ENCODE results near the gene ATP5F1E.
A peak's percentile ranks its signal among the peaks of the same experiment; 100 is the strongest.

ATP5F1E gene

GRCh38 chr20:59010995-59011873 is 20.9 kb downstream of the ATP5F1E start:
- DNase-seq (ENCODE audit: low read depth) = no peak
- H3K4me3 ChIP-seq (ENCODE audit: low read depth, low read length) = no peak overlapping the region
- no peak for TF ChIP-seq CTCF (IDR thresholded peaks at IDR 0.05; ENCODE audit: low read depth, low read length, missing control alignments)

DNA sequence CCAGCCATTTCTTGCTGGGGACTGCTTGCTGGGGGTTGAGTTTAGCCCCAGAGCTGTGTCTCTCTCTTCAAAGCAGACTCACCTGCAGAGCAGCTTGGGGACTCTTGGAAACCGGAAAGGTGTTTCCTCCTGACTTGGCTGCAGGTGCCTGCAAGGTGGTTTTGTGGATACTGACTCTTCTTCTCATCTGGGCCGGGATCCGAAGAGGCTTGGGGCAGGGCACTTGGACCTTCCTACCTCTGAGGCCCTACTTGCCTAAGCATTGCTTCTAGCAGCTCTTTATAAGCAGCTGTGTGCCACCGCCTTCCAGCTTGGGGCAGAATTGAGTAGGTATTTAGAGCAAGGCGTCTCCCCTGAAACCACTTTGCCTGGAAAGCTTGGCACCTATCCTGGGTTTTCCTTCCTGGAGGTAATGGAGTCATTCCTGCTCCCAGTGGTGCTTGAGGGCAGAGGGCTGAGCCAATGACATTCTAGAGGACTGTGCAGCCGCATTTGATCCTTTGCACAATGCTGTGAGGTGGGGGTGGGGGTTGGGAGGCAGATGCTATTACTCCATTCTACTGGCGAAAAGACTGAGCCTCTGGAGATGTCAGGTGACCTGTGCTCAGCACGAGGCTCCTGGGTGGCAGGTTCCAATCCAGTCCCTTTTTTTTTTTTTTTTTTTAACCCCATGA is 21.7 kb downstream of the ATP5F1E start:
- no peak for TF ChIP-seq CTCF (IDR thresholded peaks at IDR 0.05; ENCODE audit: low read depth, low read length, missing control alignments)
- DNase-seq (ENCODE audit: low read depth) = no peak
- H3K4me3 ChIP-seq (ENCODE audit: low read depth, low read length) = no peak overlapping the region

- no peak overlapping the region for H3K4me3 ChIP-seq (ENCODE audit: low read depth, low read length)
- no peak for DNase-seq (ENCODE audit: low read depth)
- no peak for TF ChIP-seq CTCF (IDR thresholded peaks at IDR 0.05; ENCODE audit: low read depth, low read length, missing control alignments)
Measured at GRCh38 chr20:59008715-59009336, 23.3 kb downstream of the ATP5F1E start.

- no peak for TF ChIP-seq CTCF (IDR thresholded peaks at IDR 0.05; ENCODE audit: low read depth, low read length, missing control alignments)
- peak; percentile 90 for DNase-seq (ENCODE audit: low read depth)
- H3K4me3 ChIP-seq (ENCODE audit: low read depth, low read length) = peak overlapping the region; percentile 76
Measured at GRCh38 chr20:59007665-59008511, 24.2 kb downstream of the ATP5F1E start.

GRCh38 chr20:59006864-59007664 is 25.1 kb downstream of the ATP5F1E start, which contains the start of gene CTSZ:
TSS of gene CTSZ (minus strand) at chr20:59007254. CDS start at chr20:59007128, 126 bp downstream.
- no peak for DNase-seq (ENCODE audit: low read depth)
- H3K4me3 ChIP-seq (ENCODE audit: low read depth, low read length) = peak within 1 kb of the TSS; percentile 76
- no peak for TF ChIP-seq CTCF (IDR thresholded peaks at IDR 0.05; ENCODE audit: low read depth, low read length, missing control alignments)

All from GM12864 (cell line).